Breast epithelium (tissue), 4 donors: ENCODE measurements around the gene ZIC4. TPM values are rescaled to one million over a fixed set of nuclear protein-coding genes. Genes with fewer than 3 reads are reported as not detected.

Source experiments
- DNase-seq, 2 donors: peaks; one replicate each; pipeline ENCODE4 v3.0.0-alpha.2; 2019; ENCODE audit warnings: low spot score in 2 of 2
- H3K27ac ChIP-seq, 2 donors: fragments of 200-600 bp; sonication (generic) in 1 of 2; one replicate each; pipeline ENCODE4 v1.5.1; 2016 to 2019; ENCODE audit warnings: mild to moderate bottlenecking in 1 of 2
- H3K27me3 ChIP-seq, 2 donors: fragments of 200-600 bp; sonication (generic) in 1 of 2; one replicate each; pipeline versions ENCODE4 v1.5.1 to v1.6.0; 2017 to 2019; ENCODE audit warnings: control low read depth in 1 of 2, mild to moderate bottlenecking in 1 of 2
- H3K36me3 ChIP-seq: fragments of 200-600 bp; one replicate; pipeline ENCODE4 v1.5.1; 2019
- H3K4me1 ChIP-seq, 2 donors: fragments of 200-600 bp; sonication (generic); one replicate each; pipeline ENCODE4 v1.5.1; 2016 to 2019; ENCODE audit warnings: control low read depth in 1 of 2
- H3K4me3 ChIP-seq, 3 donors: fragments of 200-600 bp; sonication (generic); 1 replicate in 2 of 3; 2 replicates in 1 of 3; pipeline ENCODE4 v1.5.1; 2016 to 2019; ENCODE audit warnings: mild to moderate bottlenecking in 3 of 3, moderate library complexity in 2 of 3
- H3K9me3 ChIP-seq, 2 donors: fragments of 200-600 bp; sonication (generic) in 1 of 2; one replicate each; pipeline ENCODE4 v1.5.1; 2016 to 2019; ENCODE audit warnings: control low read depth in 1 of 2
- POLR2A ChIP-seq: fragments of 450-650 bp; IDR thresholded peaks from one replicate; pipeline ENCODE4 v1.6.1; 2016; ENCODE audit warnings: antibody characterized with exemption, mild to moderate bottlenecking, moderate library complexity
- POLR2AphosphoS5 ChIP-seq, 3 donors: sonication (generic); formaldehyde crosslinking; IDR thresholded peaks; one replicate each; pipeline ENCODE4 v1.6.1; 2017; ENCODE audit warnings: antibody characterized with exemption in 3 of 3
- intact Hi-C: fragments of 100-400 bp; cut with DNase I; formaldehyde crosslinking; loops from one replicate; pipeline ENCODE4 v1.15.1; 2023; ENCODE audit warnings: low total_unique reads
- total RNA-seq, 3 donors: library from RNA; depleted of rRNA; stranded (reverse); fragments of >200 nt; gene quantifications; one replicate each; pipeline ENCODE4 v1.1.0, GENCODE V29; 2016
- TF ChIP-seq, protein P1 (sequence below), 3 donors: fragments of 450-650 bp; IDR thresholded peaks; one replicate each; pipeline ENCODE4 v1.5.1; 2016 to 2017; ENCODE audit warnings: antibody characterized with exemption in 3 of 3, mild to moderate bottlenecking in 3 of 3, moderate library complexity in 3 of 3

ZIC4 gene
- total RNA-seq, 3 donors from 2014 or later: under 0.01 to 0.15 TPM; not detected in 1

DNA sequence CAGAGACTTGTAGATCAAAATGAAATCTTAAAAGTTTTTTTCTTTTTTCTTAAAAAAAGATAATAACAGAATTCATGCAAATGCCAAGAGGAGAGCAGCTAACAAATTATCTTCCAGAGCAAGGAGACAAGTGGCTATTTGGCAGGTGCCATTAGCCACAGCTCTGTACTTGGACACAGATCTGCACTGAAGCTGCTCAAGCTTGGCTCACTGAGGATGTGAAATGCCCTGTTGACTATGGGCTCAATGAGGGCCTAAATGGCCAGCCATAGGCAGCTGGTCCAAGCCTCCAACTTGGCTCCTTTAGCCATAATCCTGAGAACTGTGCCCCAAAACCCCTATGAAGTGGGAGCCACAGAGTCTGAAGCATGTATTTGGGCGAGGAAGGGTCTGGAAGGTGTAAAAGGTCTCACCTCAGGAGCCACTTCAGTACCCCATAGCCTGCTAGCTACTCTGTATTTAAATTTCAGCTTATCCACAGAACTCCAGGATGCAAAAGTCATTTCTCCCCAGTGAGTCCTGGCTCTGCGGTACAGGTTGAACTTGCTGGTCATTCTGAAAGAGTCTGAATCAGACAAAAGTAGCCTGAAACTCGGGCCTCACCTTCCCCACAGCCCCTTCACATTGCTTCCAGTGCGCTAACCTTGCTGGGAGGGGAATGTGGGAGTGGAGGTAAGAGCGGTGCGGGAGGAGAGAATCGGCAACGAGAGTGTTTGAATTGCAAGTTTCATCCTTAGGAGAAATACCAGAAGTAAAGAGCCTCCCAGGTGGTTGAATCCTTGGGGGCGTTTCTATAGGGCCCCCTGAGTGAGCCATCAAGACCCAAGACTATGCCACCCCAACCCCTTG lies 48.0 kb downstream of the ZIC4 start:
- no peak overlapping the region for H3K27ac ChIP-seq
- H3K9me3 ChIP-seq: no peaks in the 10 kb centered on the region
- DNase-seq: no peak
- peaks cover 3 to 85% of the 10 kb centered on the region in 2 donors for H3K27me3 ChIP-seq
- intact Hi-C loops: no loop called here
- no peaks in the 10 kb centered on the region for H3K36me3 ChIP-seq
- TF ChIP-seq, protein P1, sequence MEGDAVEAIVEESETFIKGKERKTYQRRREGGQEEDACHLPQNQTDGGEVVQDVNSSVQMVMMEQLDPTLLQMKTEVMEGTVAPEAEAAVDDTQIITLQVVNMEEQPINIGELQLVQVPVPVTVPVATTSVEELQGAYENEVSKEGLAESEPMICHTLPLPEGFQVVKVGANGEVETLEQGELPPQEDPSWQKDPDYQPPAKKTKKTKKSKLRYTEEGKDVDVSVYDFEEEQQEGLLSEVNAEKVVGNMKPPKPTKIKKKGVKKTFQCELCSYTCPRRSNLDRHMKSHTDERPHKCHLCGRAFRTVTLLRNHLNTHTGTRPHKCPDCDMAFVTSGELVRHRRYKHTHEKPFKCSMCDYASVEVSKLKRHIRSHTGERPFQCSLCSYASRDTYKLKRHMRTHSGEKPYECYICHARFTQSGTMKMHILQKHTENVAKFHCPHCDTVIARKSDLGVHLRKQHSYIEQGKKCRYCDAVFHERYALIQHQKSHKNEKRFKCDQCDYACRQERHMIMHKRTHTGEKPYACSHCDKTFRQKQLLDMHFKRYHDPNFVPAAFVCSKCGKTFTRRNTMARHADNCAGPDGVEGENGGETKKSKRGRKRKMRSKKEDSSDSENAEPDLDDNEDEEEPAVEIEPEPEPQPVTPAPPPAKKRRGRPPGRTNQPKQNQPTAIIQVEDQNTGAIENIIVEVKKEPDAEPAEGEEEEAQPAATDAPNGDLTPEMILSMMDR (IDR thresholded peaks at IDR 0.05): no peak
- no peak for TF ChIP-seq POLR2AphosphoS5 (IDR thresholded peaks at IDR 0.05)
- TF ChIP-seq POLR2A: no peak
- no peaks in the 10 kb centered on the region for H3K4me1 ChIP-seq
- no peak overlapping the region for H3K4me3 ChIP-seq

DNA sequence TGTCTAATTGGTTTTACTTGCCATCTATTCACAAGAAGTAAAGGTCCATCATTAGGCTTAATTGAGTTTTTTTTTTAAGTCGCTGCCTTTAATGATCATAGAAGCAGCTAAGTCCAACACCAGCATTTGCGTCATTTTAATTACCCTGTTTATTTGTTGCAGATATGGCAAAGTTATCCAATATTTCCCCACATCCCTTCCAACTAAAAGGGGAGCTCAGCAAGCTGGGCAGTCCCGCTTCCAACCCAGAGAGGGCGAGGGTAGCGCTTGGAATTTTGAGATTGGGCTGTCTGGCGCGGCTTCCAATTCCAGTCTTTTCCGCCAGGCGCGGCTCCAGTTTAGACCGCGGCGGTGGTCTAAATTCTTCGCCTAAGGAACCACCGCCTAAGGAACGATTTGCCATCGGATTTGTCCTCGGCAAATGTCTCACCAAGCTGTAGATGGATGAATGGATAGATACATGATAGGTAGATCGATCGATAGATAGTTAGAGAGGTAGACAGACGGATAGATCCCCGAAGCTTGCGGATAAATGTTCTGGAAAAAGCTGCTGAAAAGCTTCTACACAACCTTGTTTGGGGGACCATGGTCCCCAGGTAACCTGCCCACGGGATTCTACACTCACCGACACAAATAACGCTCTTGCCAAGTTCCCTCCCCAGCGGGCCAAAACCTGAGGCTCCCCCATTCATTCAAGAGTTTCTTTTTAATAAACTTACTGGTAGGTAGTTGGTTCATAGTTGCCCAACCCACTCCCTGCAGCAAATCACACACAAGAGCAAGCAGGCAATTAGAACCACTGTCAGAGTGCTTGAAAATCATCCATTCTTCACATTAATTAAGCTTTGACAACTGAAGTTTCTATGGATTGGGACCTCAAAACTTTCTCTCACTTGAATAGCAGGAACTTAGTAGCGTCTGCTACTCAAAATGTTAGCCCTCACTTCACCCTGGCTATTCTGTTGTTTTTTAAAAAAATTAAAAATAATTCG lies 49.1 kb downstream of the ZIC4 start:
- H3K4me1 ChIP-seq: no peaks in the 10 kb centered on the region
- H3K27ac ChIP-seq: no peak overlapping the region
- no peak overlapping the region for H3K4me3 ChIP-seq
- TF ChIP-seq POLR2AphosphoS5 (IDR thresholded peaks at IDR 0.05) (no peak), POLR2A (no peak)
- TF ChIP-seq, protein P1 (IDR thresholded peaks at IDR 0.05): no peak
- no peaks in the 10 kb centered on the region for H3K36me3 ChIP-seq
- no peaks in the 10 kb centered on the region for H3K9me3 ChIP-seq
- intact Hi-C loops: no loop called here
- no peak for DNase-seq
- peaks cover 3 to 90% of the 10 kb centered on the region in 2 donors for H3K27me3 ChIP-seq

DNA sequence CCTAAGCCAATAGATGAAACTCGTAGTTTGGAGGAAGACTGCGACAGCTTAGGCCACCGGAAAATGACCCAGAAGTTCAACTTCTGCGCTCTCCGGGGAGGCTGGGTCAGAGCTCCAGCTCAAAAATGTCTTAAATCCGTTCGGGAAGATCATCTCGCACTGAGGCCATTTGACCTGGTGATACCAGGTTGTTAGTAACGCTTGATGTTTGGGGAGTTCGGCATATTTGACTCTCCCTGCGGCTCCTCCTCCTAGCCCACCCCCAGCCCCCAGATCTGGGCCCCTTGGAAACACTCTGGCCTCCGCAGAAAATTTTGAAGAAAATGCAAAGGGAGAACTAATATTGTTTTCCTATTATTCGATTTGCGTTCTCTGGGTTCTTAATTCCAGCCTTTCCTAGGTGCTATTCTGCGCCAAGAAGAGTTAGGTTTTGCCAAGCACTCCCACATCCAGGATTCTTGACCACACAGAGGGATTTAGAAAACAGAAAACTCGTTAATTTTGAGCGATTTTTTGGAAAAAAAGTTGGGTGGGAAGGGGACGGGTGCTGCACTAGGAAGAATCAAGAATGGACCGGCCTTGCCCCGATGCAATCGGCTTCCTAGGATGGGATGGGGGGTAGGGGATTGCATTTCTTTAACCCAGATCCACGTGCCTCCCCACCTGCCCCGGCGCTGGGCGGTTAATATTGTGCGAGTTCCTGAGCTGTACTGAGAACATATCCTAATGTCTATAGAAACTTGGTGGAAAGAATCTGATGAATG lies 50.0 kb downstream of the ZIC4 start:
- H3K4me1 ChIP-seq: no peaks in the 10 kb centered on the region
- no peak overlapping the region for H3K27ac ChIP-seq
- intact Hi-C loops: no loop called here
- TF ChIP-seq, protein P1 (IDR thresholded peaks at IDR 0.05): no peak
- no peak for TF ChIP-seq POLR2A
- TF ChIP-seq POLR2AphosphoS5 (IDR thresholded peaks at IDR 0.05): no peak
- peaks cover 3 to 88% of the 10 kb centered on the region in 2 donors for H3K27me3 ChIP-seq
- no peaks in the 10 kb centered on the region for H3K9me3 ChIP-seq
- DNase-seq: no peak
- no peak overlapping the region for H3K4me3 ChIP-seq
- H3K36me3 ChIP-seq: no peaks in the 10 kb centered on the region

DNA sequence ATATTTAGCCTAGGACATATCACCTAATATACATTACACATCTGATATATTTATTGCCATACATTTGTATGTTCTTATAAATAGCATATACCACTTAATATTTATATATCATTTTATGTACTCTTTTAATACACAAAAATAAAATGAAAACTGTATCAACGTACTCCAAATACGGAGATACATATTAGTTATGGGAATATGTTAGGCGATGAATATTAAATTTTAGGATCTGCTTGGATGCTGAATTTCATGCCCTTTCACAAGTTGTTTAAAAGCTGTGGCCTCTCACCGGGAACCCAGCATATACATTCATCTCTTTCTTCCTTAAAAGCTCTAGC lies 50.6 kb downstream of the ZIC4 start:
- intact Hi-C loops: no loop called here
- Histone ChIP-seq H3K4me1 (no peaks in the 10 kb centered on the region), H3K27me3 (peaks cover 3 to 87% of the 10 kb centered on the region in 2 donors), H3K9me3 (no peaks in the 10 kb centered on the region), H3K4me3 (no peak overlapping the region), H3K36me3 (no peaks in the 10 kb centered on the region), H3K27ac (no peak overlapping the region)
- no peak for DNase-seq
- TF ChIP-seq POLR2A: no peak
- no peak for TF ChIP-seq POLR2AphosphoS5 (IDR thresholded peaks at IDR 0.05)
- TF ChIP-seq, protein P1 (IDR thresholded peaks at IDR 0.05): no peak
